ENCODE results near the gene TUBA4A.
"Not testable (repeated sequence)": the region's sequence is repeated elsewhere in the genome, so short reads cannot be mapped to it uniquely, and the experiment has no call there.

The TUBA4A gene

DNA sequence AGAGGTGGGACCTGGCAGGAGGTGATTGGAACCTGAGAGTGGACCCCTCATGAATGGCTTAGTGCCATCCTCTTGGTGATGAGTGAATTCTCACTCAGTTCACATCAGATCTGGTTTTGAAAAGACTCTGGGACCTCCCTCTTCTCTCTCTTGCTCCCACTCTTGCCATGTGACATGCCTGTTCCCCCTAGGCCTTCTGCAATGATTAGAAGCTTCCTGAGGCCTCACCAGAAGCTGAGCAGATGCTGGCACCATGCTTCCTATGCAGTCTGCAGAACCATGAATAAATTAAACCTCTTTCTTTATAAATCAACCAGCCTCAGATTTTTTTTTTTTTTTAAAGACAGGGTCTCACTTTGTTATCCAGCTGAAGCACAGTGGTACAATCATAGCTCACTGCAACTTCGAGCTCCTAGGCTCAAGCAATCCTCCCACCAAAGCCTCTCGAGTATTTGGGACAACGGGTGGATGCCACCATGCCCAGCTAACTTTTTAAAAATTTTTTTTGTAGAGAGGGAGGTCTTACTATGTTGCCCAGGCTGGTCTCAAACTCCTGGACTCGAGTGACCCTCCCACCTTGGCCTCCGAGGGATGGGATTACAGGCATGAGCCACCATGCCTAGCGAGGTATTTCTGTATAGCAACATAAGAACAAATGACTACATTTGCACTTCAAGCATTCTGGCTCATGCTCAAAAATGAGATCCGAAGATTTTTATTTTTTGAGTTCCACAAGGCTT lies 49.1 kb downstream of the TUBA4A start:
- DNase-seq (ENCODE audit: low read depth): no peak
- in situ Hi-C loops (cut with HindIII; ENCODE audit: low sequenced_read_pairs): no loop called here
- H3K4me3 ChIP-seq (ENCODE audit: low read depth, low read length): no peak overlapping the region
- TF ChIP-seq, protein P1, sequence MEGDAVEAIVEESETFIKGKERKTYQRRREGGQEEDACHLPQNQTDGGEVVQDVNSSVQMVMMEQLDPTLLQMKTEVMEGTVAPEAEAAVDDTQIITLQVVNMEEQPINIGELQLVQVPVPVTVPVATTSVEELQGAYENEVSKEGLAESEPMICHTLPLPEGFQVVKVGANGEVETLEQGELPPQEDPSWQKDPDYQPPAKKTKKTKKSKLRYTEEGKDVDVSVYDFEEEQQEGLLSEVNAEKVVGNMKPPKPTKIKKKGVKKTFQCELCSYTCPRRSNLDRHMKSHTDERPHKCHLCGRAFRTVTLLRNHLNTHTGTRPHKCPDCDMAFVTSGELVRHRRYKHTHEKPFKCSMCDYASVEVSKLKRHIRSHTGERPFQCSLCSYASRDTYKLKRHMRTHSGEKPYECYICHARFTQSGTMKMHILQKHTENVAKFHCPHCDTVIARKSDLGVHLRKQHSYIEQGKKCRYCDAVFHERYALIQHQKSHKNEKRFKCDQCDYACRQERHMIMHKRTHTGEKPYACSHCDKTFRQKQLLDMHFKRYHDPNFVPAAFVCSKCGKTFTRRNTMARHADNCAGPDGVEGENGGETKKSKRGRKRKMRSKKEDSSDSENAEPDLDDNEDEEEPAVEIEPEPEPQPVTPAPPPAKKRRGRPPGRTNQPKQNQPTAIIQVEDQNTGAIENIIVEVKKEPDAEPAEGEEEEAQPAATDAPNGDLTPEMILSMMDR (IDR thresholded peaks at IDR 0.05; ENCODE audit: low read depth, low read length, missing control alignments): no peak

DNA sequence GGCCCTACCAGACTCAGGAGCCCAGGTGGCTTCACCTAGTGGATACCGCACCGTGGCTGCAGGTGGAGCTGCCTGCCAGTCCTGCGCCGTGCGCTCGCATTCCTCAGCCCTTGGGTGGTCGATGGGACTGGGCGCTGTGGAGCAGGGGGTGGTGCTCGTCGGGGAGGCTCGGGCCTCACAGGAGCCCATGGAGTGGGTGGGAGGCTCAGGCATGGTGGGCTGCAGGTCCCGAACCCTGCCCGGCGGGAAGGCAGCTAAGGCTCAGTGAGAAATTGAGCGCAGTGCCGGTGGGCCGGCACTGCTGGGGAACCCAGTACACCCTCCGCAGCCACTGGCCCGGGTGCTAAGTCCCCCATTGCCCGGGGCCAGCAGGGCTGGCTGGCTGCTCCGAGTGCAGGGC lies 52.4 kb downstream of the TUBA4A start:
- in situ Hi-C loops (cut with HindIII; ENCODE audit: low sequenced_read_pairs); H3K4me3 ChIP-seq (ENCODE audit: low read depth, low read length); DNase-seq (ENCODE audit: low read depth): not testable (repeated sequence)

DNA sequence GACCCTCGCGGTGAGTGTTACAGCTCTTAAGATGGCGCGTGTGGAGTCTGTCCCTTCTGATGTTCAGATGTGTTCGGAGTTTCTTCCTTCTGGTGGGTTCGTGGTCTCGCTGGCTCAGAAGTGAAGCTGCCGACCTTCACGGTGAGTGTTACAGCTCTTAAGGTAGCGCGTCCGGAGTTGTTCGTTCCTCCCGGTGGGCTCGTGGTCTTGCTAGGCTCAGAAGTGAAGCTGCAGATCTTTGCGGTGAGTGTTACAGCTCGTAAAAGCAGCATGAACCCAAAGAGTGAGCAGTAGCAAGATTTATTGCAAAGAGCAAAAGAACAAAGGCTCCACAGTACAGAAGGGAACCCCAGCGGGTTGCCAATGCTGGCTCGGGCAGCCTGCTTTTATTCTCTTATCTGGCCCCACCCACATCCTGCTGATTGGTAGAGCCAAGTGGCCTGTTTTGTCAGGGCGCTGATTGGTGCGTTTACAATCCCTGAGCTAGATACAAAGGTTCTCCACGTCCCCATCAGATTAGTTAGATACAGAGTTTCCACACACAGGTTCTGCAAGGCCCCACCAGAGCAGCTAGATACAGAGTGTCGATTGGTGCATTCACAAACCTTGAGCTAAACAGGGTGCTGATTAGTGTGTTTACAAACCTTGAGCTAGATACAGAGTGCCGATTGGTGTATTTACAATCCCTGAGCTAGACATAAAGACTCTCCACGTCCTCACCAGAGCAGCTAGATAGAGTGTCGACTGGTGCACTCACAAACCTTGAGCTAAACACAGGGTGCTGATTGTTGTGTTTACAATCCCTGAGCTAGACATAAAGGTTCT lies 53.0 kb downstream of the TUBA4A start:
- H3K4me3 ChIP-seq (ENCODE audit: low read depth, low read length); in situ Hi-C loops (cut with HindIII; ENCODE audit: low sequenced_read_pairs); DNase-seq (ENCODE audit: low read depth): not testable (repeated sequence)

All from astrocyte of the cerebellum (primary cell).